ENCODE results near the gene PAX7.

Gene PAX7

GRCh38 chr1:18746981-18747380, 116.3 kb downstream of the PAX7 start:
- no peak overlapping the region for H3K4me3 ChIP-seq (ENCODE audit: low read depth, low read length)
- TF ChIP-seq CTCF (IDR thresholded peaks at IDR 0.05; ENCODE audit: low read depth, low read length) = no peak

- no peak overlapping the region for H3K4me3 ChIP-seq (ENCODE audit: low read depth, low read length)
- TF ChIP-seq CTCF (IDR thresholded peaks at IDR 0.05; ENCODE audit: low read depth, low read length) = no peak
Measured at GRCh38 chr1:18747671-18748070, 117.0 kb downstream of the PAX7 start.

- no peak overlapping the region for H3K4me3 ChIP-seq (ENCODE audit: low read depth, low read length)
- TF ChIP-seq CTCF (IDR thresholded peaks at IDR 0.05; ENCODE audit: low read depth, low read length) = no peak
Measured at GRCh38 chr1:18748435-18748834, 117.8 kb downstream of the PAX7 start.

GRCh38 chr1:18749569-18749968, 118.9 kb downstream of the PAX7 start:
- no peak for TF ChIP-seq CTCF (IDR thresholded peaks at IDR 0.05; ENCODE audit: low read depth, low read length)
- H3K4me3 ChIP-seq (ENCODE audit: low read depth, low read length) = no peak overlapping the region

- no peak overlapping the region for H3K4me3 ChIP-seq (ENCODE audit: low read depth, low read length)
- TF ChIP-seq CTCF (IDR thresholded peaks at IDR 0.05; ENCODE audit: low read depth, low read length) = no peak
Measured at GRCh38 chr1:18750600-18750999, 120.0 kb downstream of the PAX7 start.

GRCh38 chr1:18751425-18751824, 120.8 kb downstream of the PAX7 start:
- TF ChIP-seq CTCF (IDR thresholded peaks at IDR 0.05; ENCODE audit: low read depth, low read length) = no peak

GRCh38 chr1:18752409-18752808, 121.8 kb downstream of the PAX7 start:
- no peak for TF ChIP-seq CTCF (IDR thresholded peaks at IDR 0.05; ENCODE audit: low read depth, low read length)
- no peak overlapping the region for H3K4me3 ChIP-seq (ENCODE audit: low read depth, low read length)

More at GRCh38 chr1:18751425-18751824, 120.8 kb downstream of the PAX7 start:
- no peak overlapping the region for H3K4me3 ChIP-seq (ENCODE audit: low read depth, low read length)
